ENCODE results near the gene COPA.

COPA gene

DNA sequence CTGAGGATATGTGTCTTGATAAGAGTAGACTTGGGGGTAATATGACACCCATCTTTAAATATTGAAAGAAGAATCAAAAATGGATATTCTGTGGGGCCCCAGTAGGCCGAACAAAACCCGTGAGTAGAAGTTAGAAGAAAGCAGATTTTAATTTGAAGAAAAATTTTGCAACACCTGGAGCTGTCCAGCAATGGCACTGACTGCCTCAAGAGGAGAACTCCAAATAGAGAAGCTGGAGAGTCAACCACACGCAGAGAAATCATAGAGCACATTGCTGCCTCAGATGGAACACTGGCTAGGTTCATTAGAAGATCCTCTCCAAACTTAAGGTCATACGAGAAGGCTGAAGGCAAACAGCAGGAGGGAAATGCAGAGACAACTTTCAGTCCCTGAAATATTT lies 30.6 kb upstream of the COPA start:
- Histone ChIP-seq H3K27ac (replicated peaks) (no peak overlapping the region), H3K4me3 (replicated peaks; ENCODE audit: insufficient read depth, low read length) (no peak overlapping the region), H3K27me3 (ENCODE audit: insufficient read depth, poor library complexity, severe bottlenecking) (no peaks in the 10 kb centered on the region)
- TF ChIP-seq, protein P1, sequence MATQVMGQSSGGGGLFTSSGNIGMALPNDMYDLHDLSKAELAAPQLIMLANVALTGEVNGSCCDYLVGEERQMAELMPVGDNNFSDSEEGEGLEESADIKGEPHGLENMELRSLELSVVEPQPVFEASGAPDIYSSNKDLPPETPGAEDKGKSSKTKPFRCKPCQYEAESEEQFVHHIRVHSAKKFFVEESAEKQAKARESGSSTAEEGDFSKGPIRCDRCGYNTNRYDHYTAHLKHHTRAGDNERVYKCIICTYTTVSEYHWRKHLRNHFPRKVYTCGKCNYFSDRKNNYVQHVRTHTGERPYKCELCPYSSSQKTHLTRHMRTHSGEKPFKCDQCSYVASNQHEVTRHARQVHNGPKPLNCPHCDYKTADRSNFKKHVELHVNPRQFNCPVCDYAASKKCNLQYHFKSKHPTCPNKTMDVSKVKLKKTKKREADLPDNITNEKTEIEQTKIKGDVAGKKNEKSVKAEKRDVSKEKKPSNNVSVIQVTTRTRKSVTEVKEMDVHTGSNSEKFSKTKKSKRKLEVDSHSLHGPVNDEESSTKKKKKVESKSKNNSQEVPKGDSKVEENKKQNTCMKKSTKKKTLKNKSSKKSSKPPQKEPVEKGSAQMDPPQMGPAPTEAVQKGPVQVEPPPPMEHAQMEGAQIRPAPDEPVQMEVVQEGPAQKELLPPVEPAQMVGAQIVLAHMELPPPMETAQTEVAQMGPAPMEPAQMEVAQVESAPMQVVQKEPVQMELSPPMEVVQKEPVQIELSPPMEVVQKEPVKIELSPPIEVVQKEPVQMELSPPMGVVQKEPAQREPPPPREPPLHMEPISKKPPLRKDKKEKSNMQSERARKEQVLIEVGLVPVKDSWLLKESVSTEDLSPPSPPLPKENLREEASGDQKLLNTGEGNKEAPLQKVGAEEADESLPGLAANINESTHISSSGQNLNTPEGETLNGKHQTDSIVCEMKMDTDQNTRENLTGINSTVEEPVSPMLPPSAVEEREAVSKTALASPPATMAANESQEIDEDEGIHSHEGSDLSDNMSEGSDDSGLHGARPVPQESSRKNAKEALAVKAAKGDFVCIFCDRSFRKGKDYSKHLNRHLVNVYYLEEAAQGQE (IDR thresholded peaks at IDR 0.05; ENCODE audit: insufficient replicate concordance, low read depth): peak; percentile 97
- TF ChIP-seq GABPA (IDR thresholded peaks at IDR 0.05; ENCODE audit: low read depth): no peak
- 0 out of 2 replicates have a peak, but pooled peaks have one; percentile 17 for TF ChIP-seq SPI1 (IDR thresholded peaks at IDR 0.05; ENCODE audit: borderline replicate concordance, low read depth)
- DNase-seq (ENCODE audit: low read depth in 1 of 2, low spot score in 1 of 2): peak; percentile 14 to 58

DNA sequence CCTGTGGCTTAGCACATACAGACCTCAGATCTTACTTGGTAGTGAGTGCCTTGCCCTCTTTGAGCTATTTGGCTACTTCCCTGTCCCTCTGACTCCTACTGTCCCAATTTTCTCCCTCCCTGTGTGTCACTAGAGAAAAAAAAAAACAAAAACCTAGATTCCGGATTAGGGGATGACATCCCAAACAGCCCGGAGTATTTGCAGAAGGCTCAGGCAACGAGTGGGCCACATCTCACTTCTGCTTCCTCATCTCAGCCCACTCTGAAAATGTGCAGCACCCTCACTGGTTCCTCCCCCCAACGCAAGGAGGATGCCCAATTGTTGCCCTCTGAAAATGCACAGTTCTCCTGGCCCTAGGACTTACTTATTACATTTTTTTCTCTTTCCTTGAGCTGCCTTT lies 28.7 kb upstream of the COPA start:
- H3K4me3 ChIP-seq (replicated peaks; ENCODE audit: insufficient read depth, low read length): no peak overlapping the region
- no peak overlapping the region for H3K27ac ChIP-seq (replicated peaks)
- no peak for TF ChIP-seq SPI1 (IDR thresholded peaks at IDR 0.05; ENCODE audit: borderline replicate concordance, low read depth)
- TF ChIP-seq GABPA (IDR thresholded peaks at IDR 0.05; ENCODE audit: low read depth): no peak
- no peak for TF ChIP-seq CTCF (IDR thresholded peaks at IDR 0.05; ENCODE audit: insufficient read depth, low read length)
- TF ChIP-seq, protein P1 (IDR thresholded peaks at IDR 0.05; ENCODE audit: insufficient replicate concordance, low read depth): no peak
- no peak for TF ChIP-seq POLR2AphosphoS5 (IDR thresholded peaks at IDR 0.05; ENCODE audit: low read depth)
- DNase-seq (ENCODE audit: low read depth in 1 of 2, low spot score in 1 of 2): no peak
- no peaks in the 10 kb centered on the region for H3K27me3 ChIP-seq (ENCODE audit: insufficient read depth, poor library complexity, severe bottlenecking)

DNA sequence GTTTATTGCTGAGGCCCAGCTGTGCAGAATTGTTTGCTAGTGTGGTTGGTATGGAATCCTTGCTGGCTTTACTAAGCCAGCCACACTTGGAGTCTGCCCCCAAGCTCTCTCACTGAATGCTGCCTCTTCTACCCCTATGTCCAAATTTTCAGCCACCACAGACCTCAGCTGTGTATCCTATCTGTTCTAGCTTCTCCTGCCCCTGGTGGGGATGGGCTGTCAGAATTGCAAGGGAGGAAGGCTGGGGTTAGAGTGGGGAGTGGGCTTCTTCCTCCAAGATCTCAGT lies 28.2 kb upstream of the COPA start:
- TF ChIP-seq, protein P1 (IDR thresholded peaks at IDR 0.05; ENCODE audit: insufficient replicate concordance, low read depth): no peak
- TF ChIP-seq CTCF (IDR thresholded peaks at IDR 0.05; ENCODE audit: insufficient read depth, low read length) (no peak), POLR2AphosphoS5 (IDR thresholded peaks at IDR 0.05; ENCODE audit: low read depth) (no peak), GABPA (IDR thresholded peaks at IDR 0.05; ENCODE audit: low read depth) (no peak), SPI1 (IDR thresholded peaks at IDR 0.05; ENCODE audit: borderline replicate concordance, low read depth) (no peak)
- Histone ChIP-seq H3K27ac (replicated peaks) (no peak overlapping the region), H3K4me3 (replicated peaks; ENCODE audit: insufficient read depth, low read length) (no peak overlapping the region), H3K27me3 (ENCODE audit: insufficient read depth, poor library complexity, severe bottlenecking) (no peaks in the 10 kb centered on the region)
- DNase-seq (ENCODE audit: low read depth in 1 of 2, low spot score in 1 of 2): no peak
